Aorta (tissue), 5 donors: ENCODE measurements around the gene PLA2G12B. TPM values are rescaled to one million over a fixed set of nuclear protein-coding genes. Genes with fewer than 3 reads are reported as not detected.
"Not testable (repeated sequence)": the region's sequence is repeated elsewhere in the genome, so short reads cannot be mapped to it uniquely, and the experiment has no call there.

Experiments used
- ATAC-seq: fragments of 200-7000 bp; cut with Tn5 transposase; one replicate; pipeline ENCODE4 v1.9.1; 2022; ENCODE audit warnings: moderate library complexity; ENCODE audit not compliant: low FRiP score
- DNase-seq, 2 donors: peaks; one replicate each; pipeline ENCODE4 v3.0.0-alpha.2; 2020
- H3K27ac ChIP-seq, 2 donors: one replicate each; pipeline ENCODE4 v1.5.1; 2013; ENCODE audit warnings: low read length in 2 of 2, mild to moderate bottlenecking in 2 of 2, moderate library complexity in 2 of 2, control low read depth in 1 of 2, inconsistent platforms in 1 of 2, low read depth in 1 of 2
- H3K27me3 ChIP-seq, 2 donors: one replicate each; pipeline ENCODE4 v1.6.1; 2013; ENCODE audit warnings: control low read depth in 1 of 2, low read length in 1 of 2, mild to moderate bottlenecking in 1 of 2, moderate library complexity in 1 of 2; ENCODE audit not compliant: insufficient read depth in 2 of 2, control insufficient read depth in 1 of 2
- H3K36me3 ChIP-seq, 2 donors: one replicate each; pipeline ENCODE4 v1.6.1; 2013; ENCODE audit warnings: control low read depth in 1 of 2, low read length in 1 of 2, mild to moderate bottlenecking in 1 of 2; ENCODE audit not compliant: insufficient read depth in 2 of 2, control insufficient read depth in 1 of 2
- H3K4me1 ChIP-seq, 2 donors: one replicate each; pipeline ENCODE4 v1.6.1; 2013; ENCODE audit warnings: low read length in 2 of 2, control low read depth in 1 of 2, mild to moderate bottlenecking in 1 of 2, moderate library complexity in 1 of 2; ENCODE audit not compliant: insufficient read depth in 2 of 2, control insufficient read depth in 1 of 2
- H3K4me3 ChIP-seq, 2 donors: one replicate each; pipeline ENCODE4 v1.5.1; 2013; ENCODE audit warnings: low read length in 2 of 2, control low read depth in 1 of 2, mild to moderate bottlenecking in 1 of 2
- H3K9me3 ChIP-seq: one replicate; pipeline ENCODE4 v1.6.1; 2013; ENCODE audit warnings: mild to moderate bottlenecking, low read length; ENCODE audit not compliant: control insufficient read depth
- WGBS, 2 donors: extraction: QIAGEN DNeasy Blood & Tissue Kit; methylation state at CpG; one replicate each; pipeline ENCODE4 v1.1.7; 2013; 5-methylcytosine and 5-hydroxymethylcytosine counted together
- intact Hi-C, 2 donors: fragments of 100-400 bp; cut with DNase I; formaldehyde crosslinking; loops; one replicate each; pipeline versions ENCODE4 v1.14.2 to v1.15.0; 2022
- polyA plus RNA-seq, 2 donors: library from polyadenylated mRNA; stranded (reverse); fragments of 200-250 nt; gene quantifications; one replicate each; pipeline ENCODE4 v1.2.3, GENCODE V29; 2013
- total RNA-seq, 2 donors: library from RNA; stranded (reverse); fragmentation: NEBNext Ultra II Directional; extraction: Animal tissue kit (Norgen Biotek cat#: 25700); gene quantifications; one replicate each; pipeline ENCODE4 v1.2.1, GENCODE V29; 2021
- donor health status: healthy with polysubstance abuse.
- donor health status: Bipolar disorder and iron deficiency.
- donor health status: DM: no; HTN: no; CAD: no.
- donor health status: DM: no; HTN: no; CAD: no.
- donor health status: DM: yes; HTN: yes; CAD: no.

PLA2G12B gene
- total and polyA plus RNA-seq, 4 donors, result 4.4 TPM; not detected in 3

- H3K36me3 ChIP-seq, result no peaks in the 10 kb centered on the region
- ATAC-seq (no peak), DNase-seq (no peak)
- no peaks in the 10 kb centered on the region for H3K4me1 ChIP-seq
- no peaks in the 10 kb centered on the region for H3K27me3 ChIP-seq
- intact Hi-C loops, result no loop called here
- 93 to 96% methylated on average over 3 of the region's 3 CpGs for WGBS, 2 donors
- H3K4me3 ChIP-seq, result no peak overlapping the region
- H3K9me3 ChIP-seq, result no peaks in the 10 kb centered on the region
- H3K27ac ChIP-seq, result no peak overlapping the region
Observed at GRCh38 chr10:72925951-72926465, 28.6 kb downstream of the PLA2G12B start.

- DNase-seq (no peak), ATAC-seq (no peak)
- intact Hi-C loops, result no loop called here
- Histone ChIP-seq H3K9me3 (no peaks in the 10 kb centered on the region), H3K4me1 (no peaks in the 10 kb centered on the region), H3K36me3 (no peaks in the 10 kb centered on the region), H3K4me3 (no peak overlapping the region), H3K27me3 (no peaks in the 10 kb centered on the region), H3K27ac (no peak overlapping the region)
- WGBS, 2 donors, result 94 to 95% methylated on average over 13 of the region's 13 CpGs
Observed at GRCh38 chr10:72924351-72924750, 30.3 kb downstream of the PLA2G12B start.

GRCh38 chr10:72921147-72921683, 33.4 kb downstream of the PLA2G12B start:
- DNase-seq, H3K27me3 ChIP-seq, intact Hi-C loops, H3K27ac ChIP-seq, H3K4me1 ChIP-seq, H3K9me3 ChIP-seq, H3K36me3 ChIP-seq, ATAC-seq, H3K4me3 ChIP-seq: not testable (repeated sequence)
- WGBS, 2 donors, result 98 to 100% methylated on average over 1 of the region's 1 CpG

- Histone ChIP-seq H3K4me3 (no peak overlapping the region), H3K27me3 (no peaks in the 10 kb centered on the region), H3K27ac (no peak overlapping the region), H3K4me1 (no peaks in the 10 kb centered on the region), H3K36me3 (no peaks in the 10 kb centered on the region), H3K9me3 (no peaks in the 10 kb centered on the region)
- intact Hi-C loops, result no loop called here
- WGBS, 2 donors, result 96 to 98% methylated on average over 8 of the region's 8 CpGs
- ATAC-seq (no peak), DNase-seq (no peak)
Observed at GRCh38 chr10:72918352-72918751, 36.3 kb downstream of the PLA2G12B start.

- H3K27me3 ChIP-seq, intact Hi-C loops, ATAC-seq, H3K27ac ChIP-seq, H3K36me3 ChIP-seq, H3K9me3 ChIP-seq, H3K4me1 ChIP-seq, DNase-seq, H3K4me3 ChIP-seq: not testable (repeated sequence)
- WGBS, 2 donors, result 83 to 89% methylated on average over 2 of the region's 2 CpGs
Observed at GRCh38 chr10:72917803-72918332, 36.7 kb downstream of the PLA2G12B start.

- H3K4me3 ChIP-seq, intact Hi-C loops, H3K4me1 ChIP-seq, ATAC-seq, DNase-seq, H3K9me3 ChIP-seq, H3K27ac ChIP-seq, H3K27me3 ChIP-seq, H3K36me3 ChIP-seq: not testable (repeated sequence)
- WGBS, 2 donors, result 6 to 7% methylated on average over 3 of the region's 3 CpGs
Observed at GRCh38 chr10:72917201-72917600, 37.4 kb downstream of the PLA2G12B start.

GRCh38 chr10:72913287-72913686, 41.3 kb downstream of the PLA2G12B start:
- no peaks in the 10 kb centered on the region for H3K27me3 ChIP-seq
- no peak overlapping the region for H3K4me3 ChIP-seq
- ATAC-seq (no peak), DNase-seq (no peak)
- no peaks in the 10 kb centered on the region for H3K4me1 ChIP-seq
- 85 to 86% methylated on average over 7 of the region's 7 CpGs for WGBS, 2 donors
- H3K9me3 ChIP-seq, result no peaks in the 10 kb centered on the region
- H3K36me3 ChIP-seq, result no peaks in the 10 kb centered on the region
- intact Hi-C loops, result no loop called here
- no peak overlapping the region for H3K27ac ChIP-seq

- no peak for ATAC-seq
- DNase-seq, result no peak
- intact Hi-C loops, result no loop called here
- no peaks in the 10 kb centered on the region for H3K27me3 ChIP-seq
- H3K36me3 ChIP-seq, result no peaks in the 10 kb centered on the region
- H3K27ac ChIP-seq, result no peak overlapping the region
- H3K4me3 ChIP-seq, result no peak overlapping the region
- no peaks in the 10 kb centered on the region for H3K4me1 ChIP-seq
- WGBS, 2 donors, result 88 to 92% methylated on average over 4 of the region's 4 CpGs
- no peaks in the 10 kb centered on the region for H3K9me3 ChIP-seq
Observed at GRCh38 chr10:72912736-72913135, 41.9 kb downstream of the PLA2G12B start.

GRCh38 chr10:72911758-72912157, 42.8 kb downstream of the PLA2G12B start:
- DNase-seq (no peak), ATAC-seq (no peak)
- no peaks in the 10 kb centered on the region for H3K4me1 ChIP-seq
- H3K9me3 ChIP-seq, result no peaks in the 10 kb centered on the region
- no peak overlapping the region for H3K27ac ChIP-seq
- intact Hi-C loops, result no loop called here
- no peak overlapping the region for H3K4me3 ChIP-seq
- 96 to 97% methylated on average over 2 of the region's 2 CpGs for WGBS, 2 donors
- no peaks in the 10 kb centered on the region for H3K36me3 ChIP-seq
- no peaks in the 10 kb centered on the region for H3K27me3 ChIP-seq
